ENCODE measurements around the gene RBM6. TPM values are rescaled to one million over a fixed set of nuclear protein-coding genes. Genes with fewer than 3 reads are reported as not detected.
"Not testable (repeated sequence)": the region's sequence is repeated elsewhere in the genome, so short reads cannot be mapped to it uniquely, and the experiment has no call there.

RBM6 gene, protein sequence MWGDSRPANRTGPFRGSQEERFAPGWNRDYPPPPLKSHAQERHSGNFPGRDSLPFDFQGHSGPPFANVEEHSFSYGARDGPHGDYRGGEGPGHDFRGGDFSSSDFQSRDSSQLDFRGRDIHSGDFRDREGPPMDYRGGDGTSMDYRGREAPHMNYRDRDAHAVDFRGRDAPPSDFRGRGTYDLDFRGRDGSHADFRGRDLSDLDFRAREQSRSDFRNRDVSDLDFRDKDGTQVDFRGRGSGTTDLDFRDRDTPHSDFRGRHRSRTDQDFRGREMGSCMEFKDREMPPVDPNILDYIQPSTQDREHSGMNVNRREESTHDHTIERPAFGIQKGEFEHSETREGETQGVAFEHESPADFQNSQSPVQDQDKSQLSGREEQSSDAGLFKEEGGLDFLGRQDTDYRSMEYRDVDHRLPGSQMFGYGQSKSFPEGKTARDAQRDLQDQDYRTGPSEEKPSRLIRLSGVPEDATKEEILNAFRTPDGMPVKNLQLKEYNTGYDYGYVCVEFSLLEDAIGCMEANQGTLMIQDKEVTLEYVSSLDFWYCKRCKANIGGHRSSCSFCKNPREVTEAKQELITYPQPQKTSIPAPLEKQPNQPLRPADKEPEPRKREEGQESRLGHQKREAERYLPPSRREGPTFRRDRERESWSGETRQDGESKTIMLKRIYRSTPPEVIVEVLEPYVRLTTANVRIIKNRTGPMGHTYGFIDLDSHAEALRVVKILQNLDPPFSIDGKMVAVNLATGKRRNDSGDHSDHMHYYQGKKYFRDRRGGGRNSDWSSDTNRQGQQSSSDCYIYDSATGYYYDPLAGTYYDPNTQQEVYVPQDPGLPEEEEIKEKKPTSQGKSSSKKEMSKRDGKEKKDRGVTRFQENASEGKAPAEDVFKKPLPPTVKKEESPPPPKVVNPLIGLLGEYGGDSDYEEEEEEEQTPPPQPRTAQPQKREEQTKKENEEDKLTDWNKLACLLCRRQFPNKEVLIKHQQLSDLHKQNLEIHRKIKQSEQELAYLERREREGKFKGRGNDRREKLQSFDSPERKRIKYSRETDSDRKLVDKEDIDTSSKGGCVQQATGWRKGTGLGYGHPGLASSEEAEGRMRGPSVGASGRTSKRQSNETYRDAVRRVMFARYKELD
- polyA plus RNA-seq (ENCODE audit: insufficient read length) = 79.4 TPM

DNA sequence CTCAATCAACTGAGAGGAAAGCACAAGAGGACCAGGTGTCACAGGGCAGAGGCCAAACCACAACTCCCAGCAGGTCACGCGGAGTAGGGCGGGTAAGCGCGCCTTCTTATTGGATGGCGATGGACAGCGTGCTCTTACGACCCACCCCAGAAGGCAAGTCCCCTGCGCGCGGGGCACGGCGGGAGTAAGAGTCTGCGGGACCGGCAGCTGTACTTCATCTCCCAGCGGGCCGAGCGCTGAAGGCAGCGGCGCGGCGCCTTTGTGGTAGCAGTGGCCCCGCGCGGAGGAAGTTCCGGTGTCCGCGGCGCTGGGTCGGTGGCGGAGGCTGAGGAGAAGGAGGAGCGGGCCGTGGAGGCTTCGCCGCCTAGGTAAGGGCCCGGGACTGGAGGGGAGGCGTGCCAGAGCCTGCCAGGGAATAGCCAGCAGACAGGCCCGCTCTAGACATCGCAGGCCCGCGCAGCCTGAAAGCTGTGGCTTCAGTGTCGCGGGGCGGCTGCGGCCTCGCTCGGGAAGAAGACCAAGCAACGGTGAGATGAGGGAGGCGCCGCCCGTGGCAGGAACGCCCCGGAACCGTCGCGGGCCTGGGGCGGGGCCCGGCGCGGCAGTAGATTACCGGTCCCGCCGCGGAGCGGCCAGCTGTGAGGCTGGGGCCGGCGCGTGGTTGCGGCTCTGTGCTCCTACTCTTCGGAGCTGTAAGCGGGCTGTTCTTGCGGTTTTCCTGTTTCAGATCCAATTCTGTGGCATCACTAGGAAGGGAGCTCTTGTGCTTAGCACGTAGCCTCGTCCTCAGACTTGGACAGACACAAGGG, at the start of gene RBM6:
Gene RBM6, plus strand, starts transcription at position 293 of the 809 bp plus-strand sequence. CDS start 22,492 bp downstream, outside the sequence.
- peak; percentile 83 for DNase-seq (ENCODE audit: low read depth)

DNA sequence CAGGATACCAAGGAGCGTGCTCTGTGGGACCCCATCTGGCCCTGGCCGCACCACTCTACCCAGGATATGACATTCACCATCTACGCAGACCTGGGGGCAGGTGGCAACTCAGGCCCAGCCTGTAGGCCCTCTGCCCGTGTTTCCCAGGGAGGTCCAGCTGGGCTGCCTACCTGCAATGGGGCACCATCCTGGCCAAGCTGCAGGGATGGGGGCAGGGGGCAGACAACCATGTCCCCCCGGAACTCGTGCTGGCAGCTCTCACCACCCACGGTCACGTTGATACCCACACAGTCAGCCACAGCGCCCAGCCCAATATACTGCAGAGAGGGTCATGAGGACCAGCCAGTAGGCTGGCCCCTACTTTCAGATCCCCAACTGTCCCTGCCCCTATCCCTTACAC, 44.2 kb upstream of the RBM6 start:
- no peak for DNase-seq (ENCODE audit: low read depth)

DNA sequence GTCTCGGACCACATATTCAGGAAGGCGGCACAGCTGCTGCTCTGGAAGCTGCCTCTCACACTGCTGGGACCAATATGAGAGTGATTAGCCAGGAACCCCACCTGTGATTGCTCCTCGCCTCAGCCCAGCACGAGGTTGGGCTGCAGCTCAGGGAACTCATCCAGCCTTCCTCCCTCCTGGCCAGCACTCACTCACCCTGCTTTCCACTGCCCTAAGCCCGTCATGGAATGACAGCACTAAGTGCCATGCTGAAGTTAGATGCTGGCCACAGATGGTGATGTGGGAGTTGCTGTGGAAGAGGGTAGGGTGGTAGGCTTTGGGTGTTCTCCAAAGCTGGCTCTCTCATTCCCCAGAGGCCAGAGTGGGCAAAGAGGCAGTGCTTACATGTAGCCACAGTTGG, 43.6 kb upstream of the RBM6 start:
- no peak for DNase-seq (ENCODE audit: low read depth)

DNA sequence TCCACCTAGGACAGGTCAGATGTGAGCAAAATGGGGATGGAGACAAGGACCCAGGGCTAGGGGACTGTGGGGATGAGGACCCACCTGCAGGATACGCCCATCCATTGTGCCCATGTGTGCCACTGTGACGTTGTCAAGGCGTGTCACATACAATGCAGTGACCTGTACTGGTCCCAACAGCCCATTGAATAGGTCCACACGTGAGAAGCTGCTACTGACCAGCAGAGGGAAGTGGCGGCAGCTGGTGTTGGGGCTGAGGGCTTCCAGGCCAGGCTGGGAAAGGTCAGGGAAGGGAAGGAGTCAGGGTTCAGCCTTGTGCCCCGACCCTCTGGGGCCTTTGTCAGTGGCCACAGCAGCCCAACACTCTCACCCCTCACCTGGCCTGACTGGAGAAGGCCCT, 41.0 kb upstream of the RBM6 start:
- DNase-seq (ENCODE audit: low read depth) = no peak

DNA sequence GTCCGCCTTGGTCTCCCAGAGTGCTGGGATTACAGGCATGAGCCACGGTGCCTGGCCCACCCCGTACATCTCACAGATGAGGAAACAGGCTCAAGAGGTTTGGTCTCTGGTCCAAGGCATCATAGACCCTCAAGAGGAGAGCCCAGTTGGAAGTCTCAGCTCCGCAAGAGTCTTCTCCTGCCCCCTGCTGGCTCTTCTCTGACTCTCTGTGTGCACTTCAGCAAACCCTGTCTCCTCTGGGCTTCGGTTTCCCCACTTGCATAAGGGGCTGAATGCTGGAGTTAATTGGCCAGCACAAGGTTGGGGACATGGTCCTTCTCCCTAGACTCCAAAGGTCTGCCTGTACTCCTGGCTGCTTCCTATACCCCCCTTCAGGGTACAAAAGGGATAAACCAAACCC, 40.1 kb upstream of the RBM6 start:
- no peak for DNase-seq (ENCODE audit: low read depth)

DNA sequence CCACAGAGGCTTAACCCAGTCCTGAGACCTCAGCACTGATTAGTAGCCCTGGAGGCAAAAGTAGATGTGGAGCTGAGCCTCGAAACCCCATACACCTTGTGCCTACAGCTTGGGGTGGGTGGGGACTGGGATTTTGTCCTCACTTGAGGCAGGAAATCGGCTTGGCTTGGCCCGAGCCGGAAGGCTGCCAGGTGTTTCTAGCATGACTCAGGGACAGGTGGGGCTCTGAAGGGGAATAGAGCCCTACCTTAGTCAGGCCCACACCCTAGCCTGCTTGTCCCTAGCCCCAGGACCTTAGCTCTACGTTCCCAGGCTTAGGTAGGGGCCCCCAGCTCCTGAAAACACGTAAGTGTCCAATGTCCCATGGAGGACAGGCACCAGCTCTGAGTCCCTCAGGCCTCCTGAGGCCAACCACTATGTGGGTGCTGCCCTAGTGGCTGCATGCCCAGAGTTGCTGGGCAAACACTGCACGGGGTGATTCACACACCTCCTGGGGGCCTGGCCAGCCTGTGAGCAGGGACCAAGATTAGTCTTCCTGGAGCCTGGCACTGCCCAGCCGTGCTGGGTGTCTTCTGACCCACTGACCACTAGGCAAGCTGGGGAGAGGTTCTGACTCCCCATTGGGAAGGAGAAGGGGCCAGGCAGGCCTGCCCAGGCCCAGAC, 39.3 kb upstream of the RBM6 start:
- no peak for DNase-seq (ENCODE audit: low read depth)

DNA sequence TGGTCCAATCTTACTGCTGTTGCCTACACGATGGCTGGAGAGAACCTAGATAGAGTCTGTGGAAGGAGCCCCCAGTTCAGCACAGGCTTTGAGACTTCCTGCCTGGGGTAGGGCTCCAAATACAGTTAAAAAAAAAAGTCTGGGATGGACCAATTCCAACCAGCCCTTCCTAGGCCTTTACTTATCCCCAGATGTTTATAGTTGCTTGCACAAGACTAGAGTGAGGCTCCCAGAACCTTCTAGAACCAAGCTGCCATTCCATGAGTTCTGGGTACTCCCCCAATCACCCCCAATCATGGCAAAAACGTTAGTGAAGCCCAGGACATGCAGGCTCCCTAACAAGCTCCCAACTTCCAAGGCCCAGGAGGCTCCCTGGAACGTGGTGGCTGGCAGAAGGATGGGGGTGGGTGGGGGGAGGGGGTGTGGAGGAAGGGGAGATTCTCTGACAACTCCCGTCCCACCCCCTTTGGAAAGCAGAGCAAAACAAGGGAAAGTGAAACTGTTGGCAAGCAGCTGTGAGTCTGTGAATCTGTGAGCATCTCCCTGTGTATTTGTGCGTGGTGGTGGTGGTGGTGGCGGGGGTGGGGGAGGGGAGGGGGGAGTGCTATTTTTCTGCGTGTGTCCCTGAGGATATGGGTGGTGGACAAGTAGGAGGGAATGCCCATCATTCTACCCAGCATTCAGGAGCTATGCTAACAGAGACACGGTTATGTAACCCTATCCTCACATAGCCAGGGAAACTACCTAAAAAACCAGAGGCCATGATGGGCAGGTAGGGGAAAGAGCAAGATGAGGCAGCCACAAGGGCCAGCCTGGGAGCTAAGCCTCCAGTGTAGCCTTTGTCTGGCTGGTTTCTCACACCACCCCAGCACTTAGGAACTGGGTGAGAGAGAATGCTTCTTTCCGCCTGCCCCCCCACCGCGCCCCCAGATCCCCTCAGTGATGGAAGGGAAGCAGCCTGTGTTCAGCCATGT, 38.3 kb upstream of the RBM6 start:
- DNase-seq (ENCODE audit: low read depth) = no peak

DNA sequence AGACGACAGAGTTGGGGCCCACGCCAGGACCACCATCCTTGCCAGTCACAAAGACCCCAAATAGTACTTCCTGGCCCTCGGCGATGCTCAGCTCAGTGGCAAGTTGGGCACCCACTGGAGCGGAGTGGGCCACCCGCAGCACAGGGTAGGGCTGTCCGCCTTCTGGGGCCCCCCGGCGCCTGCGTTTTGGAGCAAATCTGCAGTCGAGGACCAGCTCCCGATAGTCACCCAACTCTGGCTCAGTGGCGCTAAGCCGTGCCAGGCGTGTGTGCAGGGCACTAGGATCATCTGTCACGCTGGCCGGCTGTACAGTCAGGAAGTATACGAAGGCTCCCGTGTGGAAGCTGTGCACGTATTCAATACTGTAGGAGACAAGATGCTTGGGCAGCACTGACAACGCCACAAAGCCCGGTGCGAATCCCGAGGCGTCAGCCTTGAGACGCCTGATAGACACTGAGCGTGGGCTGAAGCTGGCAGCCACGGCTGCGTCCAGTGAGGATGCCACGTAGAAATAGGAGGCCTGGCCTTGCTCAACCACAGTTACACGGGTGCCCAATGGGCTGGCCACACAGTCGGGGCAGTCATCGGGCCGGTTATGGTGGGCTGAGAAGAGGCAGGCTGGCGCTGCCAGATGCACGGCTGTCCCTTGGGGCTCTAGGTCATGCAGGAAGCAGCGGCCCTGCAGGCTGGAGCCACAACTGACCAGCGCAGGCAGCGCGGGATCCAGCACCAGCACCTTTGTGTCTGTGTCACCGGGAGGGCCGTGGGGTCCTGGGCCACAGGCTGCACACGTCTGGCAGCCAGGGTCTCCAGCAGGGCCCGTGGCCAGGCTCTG, 37.2 kb upstream of the RBM6 start:
- DNase-seq (ENCODE audit: low read depth) = no peak

DNA sequence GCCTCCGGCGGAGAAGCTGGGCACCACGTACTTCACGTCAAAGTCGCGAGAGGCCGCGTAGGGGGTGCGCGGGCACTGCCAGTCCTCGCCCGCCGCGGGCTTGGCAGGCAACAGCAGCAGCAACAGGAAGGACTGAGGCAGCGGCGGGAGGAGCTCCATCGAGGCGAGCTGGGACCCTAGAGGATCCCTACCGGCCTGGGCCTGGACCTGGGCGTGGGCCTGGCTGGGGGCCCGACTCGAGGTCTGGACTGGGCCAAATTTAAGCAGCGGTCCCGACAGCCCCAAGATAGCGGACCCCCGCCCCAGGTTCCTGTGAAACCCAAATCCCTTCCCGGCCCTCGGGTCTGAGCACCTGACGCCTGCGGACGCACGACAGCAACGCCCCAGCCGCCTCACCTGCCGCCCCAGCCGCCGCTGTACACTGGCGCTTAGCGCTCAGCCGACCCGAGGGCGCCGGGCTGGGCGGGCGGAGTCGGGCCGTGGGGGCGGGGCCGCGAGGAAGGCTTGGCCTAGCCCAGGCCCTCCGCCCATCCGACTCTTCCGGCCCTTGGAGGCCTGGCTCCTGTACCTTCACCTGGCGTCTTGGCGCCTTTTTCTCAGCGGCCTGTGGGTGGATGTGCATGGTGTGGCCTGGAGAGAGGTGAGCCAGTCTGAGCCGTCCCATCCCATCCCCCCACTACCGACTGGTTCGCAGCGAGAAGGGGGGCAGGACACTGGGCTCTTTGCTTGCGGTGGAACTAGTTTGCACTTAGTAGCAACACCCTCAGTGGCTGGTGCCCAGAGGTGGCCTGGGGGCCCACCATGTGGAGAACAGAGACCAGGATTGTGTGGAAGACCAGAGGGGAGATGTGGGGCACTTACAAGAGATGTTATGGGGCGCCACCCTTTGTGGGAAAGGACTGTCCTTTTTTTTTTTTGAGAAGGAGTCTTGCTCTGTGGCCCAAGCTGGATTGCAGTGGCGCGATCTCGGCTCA, 36.2 kb upstream of the RBM6 start, which contains the start of gene MST1R:
Gene MST1R, minus strand, starts transcription at position 423 of the 974 bp plus-strand sequence. Its CDS starts 264 bp downstream, at position 159.
- DNase-seq (ENCODE audit: low read depth) = no peak

DNA sequence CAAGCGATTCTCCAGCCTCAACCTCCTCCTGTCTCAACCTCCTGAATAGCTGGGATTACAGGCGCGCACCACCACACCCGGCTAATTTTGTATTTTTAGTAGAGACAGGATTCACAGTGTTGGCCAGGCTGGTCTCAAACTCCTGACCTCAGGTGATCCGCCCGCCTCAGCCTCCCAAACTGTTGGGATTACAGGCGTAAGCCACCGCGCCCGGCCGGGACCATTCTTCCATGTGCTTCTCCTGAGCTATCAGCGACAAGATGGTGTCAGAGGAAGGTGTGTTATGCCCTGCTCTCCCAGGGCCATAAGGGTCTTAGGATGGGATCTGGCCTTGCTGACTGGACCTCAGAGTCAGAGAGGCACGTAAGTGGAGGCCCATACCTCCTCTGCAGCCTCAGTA, 35.5 kb upstream of the RBM6 start:
- DNase-seq (ENCODE audit: low read depth) = not testable (repeated sequence)

DNA sequence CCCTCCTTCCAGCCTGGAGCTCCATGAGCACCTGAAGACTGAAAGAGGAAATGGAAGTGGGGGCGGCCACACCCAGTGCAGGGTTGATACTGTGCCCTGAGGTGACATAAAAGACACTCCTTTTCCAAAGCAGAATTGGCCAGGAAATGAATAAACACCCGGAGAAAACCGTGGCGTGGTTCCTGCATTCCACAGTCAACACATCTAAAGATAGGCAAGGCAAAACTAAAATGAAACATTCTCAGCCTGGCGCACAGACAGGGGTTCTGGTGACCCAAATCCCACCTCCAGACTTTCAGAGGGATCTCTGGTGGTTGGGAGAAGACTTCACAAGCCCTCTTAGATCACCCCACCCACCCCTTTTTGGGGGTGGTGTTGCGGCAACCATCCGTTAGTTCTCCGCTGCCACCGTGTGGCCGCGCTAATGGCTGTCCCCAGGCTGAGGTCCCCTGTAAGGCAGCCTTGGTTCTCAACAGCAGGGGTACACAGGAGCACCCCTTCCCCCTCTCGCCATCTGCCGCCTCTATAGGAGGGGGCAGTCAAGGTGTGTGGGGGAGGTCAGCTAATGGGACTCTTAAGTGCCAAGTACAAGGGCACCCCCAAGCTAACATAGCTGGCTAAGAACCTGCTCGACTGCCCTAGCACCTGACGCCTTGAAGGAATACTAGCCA, 33.7 kb upstream of the RBM6 start:
- peak; percentile 17 for DNase-seq (ENCODE audit: low read depth)

DNA sequence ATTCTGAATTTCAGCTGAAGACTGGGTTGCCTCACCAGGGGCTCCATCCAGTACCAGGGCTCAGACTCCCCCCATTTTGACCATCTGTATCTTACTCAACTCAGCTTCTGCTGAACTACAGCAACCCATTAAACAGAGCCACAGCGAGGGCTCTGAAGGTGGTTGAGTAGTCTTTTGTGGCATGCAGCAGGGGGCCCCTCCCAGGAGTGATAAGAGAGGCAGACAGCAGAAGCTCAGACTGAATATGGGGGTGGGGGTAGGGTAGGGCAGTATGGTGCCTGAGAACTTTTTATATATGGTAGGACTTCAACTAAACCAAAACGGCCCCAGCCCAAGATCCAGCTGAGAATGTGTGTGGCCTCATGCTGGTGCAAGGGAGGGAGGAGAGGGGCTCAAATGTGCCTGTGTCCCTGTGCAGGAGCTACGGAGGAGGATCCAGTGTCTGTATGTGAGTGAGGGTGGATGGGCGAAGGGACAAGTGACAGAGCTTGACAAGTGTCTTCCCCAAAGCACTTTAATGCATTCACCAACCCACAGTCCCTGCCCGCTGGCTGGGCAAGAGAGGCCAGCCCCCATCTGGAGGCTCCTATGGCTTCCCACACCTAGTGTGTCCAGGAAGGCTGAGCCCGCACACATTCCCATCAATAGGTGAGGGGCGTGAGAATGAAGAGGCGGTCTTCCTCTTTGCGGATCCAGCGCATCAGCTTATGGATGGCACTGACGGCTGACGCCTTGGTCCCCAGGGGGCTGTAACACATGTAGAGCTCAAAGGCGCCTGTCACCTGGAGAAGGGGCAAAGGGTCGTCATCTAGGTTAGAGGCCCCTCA, 31.4 kb upstream of the RBM6 start:
- DNase-seq (ENCODE audit: low read depth) = no peak

DNA sequence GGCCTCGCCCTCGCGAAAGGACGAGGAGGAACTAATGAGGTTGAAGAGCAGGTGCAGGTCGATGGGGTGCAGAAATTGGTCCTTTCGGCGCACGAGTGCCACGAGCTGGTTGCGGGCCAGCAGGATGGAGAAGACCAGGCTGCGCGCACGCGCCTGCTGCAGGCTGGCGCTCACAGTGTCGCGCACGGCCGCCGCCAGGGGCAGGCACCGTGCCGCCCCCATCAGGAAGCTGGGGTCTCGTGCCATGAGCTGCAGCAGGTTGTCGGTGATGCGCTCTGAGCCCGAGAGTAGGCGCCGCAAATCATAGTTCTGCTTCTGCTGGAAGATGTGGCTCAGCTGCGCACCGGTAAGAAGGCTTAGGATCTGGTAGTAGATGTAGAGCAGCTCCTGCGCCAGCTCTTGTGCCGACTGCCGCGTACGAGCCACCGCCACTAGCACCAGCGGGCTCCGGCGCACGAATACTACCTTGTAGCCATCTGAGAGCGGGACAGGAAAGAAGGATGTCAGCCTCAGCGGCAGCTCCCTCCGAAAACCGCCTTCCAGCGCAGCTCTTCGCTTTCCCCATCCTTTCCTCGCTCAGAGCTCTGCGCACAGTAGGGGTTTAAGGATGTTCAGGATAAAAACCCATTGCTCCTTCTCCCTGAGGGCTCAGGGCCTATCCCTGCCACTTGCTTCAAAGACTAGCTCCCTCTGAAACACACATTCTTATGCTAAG, 29.4 kb upstream of the RBM6 start:
- no peak for DNase-seq (ENCODE audit: low read depth)

DNA sequence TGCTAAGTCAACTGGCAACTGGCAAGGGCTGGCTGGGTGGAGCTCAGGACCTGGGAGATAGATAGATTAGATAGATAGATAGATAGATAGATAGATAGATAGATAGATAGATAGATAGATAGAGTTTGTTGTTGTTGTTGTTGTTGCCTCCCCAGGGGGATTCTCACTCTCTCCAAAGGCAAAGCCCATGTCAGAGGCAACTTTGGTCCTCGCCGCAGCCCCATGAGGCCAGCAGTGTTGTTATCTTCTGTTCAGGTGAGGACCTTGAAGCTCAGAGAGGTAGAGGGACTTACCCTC, 28.9 kb upstream of the RBM6 start:
- no peak for DNase-seq (ENCODE audit: low read depth)

DNA sequence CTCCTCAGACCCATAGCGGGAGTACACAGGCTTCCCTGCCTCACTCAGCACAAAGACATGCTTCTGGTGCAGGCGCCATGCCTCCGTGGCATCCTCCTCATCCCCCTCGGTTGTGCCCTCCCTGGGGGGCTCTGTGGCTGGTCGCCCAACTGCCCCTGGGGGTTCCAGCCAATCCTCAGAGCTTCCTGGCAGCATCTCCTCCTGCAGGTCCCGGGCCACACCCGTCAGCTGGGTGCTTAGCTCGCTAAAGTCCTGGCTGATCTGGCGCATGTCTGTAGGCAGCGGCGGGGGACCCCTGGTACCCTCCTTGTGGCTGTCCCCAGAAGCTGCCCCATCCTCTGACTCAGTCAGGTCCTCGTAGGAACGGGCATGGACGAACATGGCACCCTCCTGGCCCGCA, 28.3 kb upstream of the RBM6 start:
- DNase-seq (ENCODE audit: low read depth) = no peak
